Nephron (organoid): ENCODE results near the gene TSHZ3.

ENCODE experiments used
- H3K27ac Mint-ChIP-seq, 3 experiments: 2 replicates each; pipeline ENCODE4 v1.8.0; 2020; ENCODE audit warnings: mixed read lengths in 3 of 3, mild to moderate bottlenecking in 2 of 3, moderate library complexity in 1 of 3
- H3K27me3 Mint-ChIP-seq: 2 replicates; pipeline ENCODE4 v1.8.0; 2021; ENCODE audit warnings: low read depth, mild to moderate bottlenecking, moderate library complexity, mixed read lengths
- H3K36me3 Mint-ChIP-seq: 2 replicates; pipeline ENCODE4 v1.8.0; 2020; ENCODE audit warnings: low read depth, mixed read lengths
- H3K4me1 Mint-ChIP-seq: 2 replicates; pipeline ENCODE4 v1.8.0; 2020; ENCODE audit warnings: mixed read lengths
- H3K4me3 Mint-ChIP-seq, 3 experiments: 2 replicates each; pipeline ENCODE4 v1.8.0; 2020; ENCODE audit warnings: mild to moderate bottlenecking in 3 of 3, mixed read lengths in 3 of 3, moderate library complexity in 2 of 3
- H3K9me3 Mint-ChIP-seq: 2 replicates; pipeline ENCODE4 v1.8.0; 2020; ENCODE audit warnings: mixed read lengths
- CTCF ChIP-seq, 3 experiments: fragments of 200-600 bp; sonication (generic); IDR thresholded peaks; one replicate each; pipeline ENCODE4 v1.5.0; 2021; ENCODE audit warnings: antibody characterized with exemption in 3 of 3; ENCODE audit not compliant: unreplicated experiment in 3 of 3

TSHZ3 gene

DNA sequence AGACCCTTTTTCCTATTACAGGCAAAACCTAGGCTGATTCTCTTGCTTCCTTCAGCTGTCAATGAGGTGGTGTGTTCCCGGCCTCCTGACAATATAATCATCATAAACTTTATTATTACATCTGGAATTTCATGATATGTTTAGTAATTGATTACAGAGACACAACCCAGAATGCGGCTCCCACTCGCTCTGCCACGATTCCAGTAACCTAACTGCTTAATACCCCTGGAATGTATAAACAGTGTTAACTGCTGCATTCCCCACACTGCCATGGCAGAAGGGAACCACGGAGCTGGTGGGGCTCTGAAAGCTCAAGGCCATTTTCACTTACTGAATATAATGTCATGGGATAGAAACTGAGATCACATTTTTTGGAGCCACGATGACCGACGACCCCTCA, 17.1 kb downstream of the TSHZ3 start:
- peaks cover 82% of the 10 kb centered on the region for H3K4me1 Mint-ChIP-seq
- H3K27me3 Mint-ChIP-seq, result no peaks in the 10 kb centered on the region
- peaks cover 6% of the 10 kb centered on the region for H3K36me3 Mint-ChIP-seq
- no peaks in the 10 kb centered on the region for H3K9me3 Mint-ChIP-seq
- no peak overlapping the region for H3K4me3 Mint-ChIP-seq
- peak overlapping the region in 1 of 3 experiments; percentile 8 for H3K27ac Mint-ChIP-seq
- TF ChIP-seq CTCF (IDR thresholded peaks at IDR 0.05; ENCODE audit: unreplicated experiment in 3 of 3), result no peak

DNA sequence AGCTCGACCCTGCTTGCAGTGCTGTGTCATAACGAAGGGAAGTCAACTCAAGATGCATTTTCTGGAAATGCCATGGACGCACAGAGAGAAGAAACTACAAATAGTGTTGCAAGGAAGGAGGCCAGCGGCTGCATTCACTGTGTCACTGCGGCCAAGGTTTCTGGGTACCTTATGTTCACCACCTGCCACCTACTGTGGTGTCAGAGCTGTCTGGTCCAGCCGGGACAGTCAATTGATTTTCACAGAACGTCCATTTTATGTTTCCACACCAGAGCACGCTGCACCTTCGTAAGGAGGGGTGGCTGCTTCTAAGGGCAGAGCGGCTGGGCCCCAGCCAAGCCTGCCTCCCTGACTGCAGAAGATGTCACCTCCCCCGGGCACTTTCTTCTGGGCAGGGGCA, 17.7 kb downstream of the TSHZ3 start:
- Mint-ChIP-seq H3K27ac (no peak overlapping the region), H3K4me3 (no peak overlapping the region), H3K4me1 (peaks cover 82% of the 10 kb centered on the region), H3K36me3 (peaks cover 6% of the 10 kb centered on the region), H3K27me3 (no peaks in the 10 kb centered on the region), H3K9me3 (no peaks in the 10 kb centered on the region)
- no peak for TF ChIP-seq CTCF (IDR thresholded peaks at IDR 0.05; ENCODE audit: unreplicated experiment in 3 of 3)

DNA sequence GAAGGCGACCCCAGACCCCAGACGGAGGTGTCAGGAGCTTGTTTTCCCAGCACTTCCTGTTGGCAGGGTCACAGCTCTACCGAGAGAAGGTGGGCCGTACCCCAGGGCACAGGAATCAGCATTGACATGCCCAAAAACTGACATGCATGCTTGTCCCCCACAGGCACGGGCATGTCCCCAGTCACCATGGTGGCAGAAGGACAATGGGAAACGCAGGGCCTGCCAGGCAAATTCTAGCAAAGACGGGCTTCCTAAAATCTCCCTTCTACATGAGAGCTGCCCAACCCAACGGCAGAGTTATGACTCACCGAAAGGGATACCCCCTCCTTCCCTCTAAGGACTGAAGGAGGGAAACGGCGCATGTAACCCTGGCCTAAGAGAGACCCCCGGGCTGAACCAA, 18.5 kb downstream of the TSHZ3 start:
- Mint-ChIP-seq H3K4me1 (peaks cover 77% of the 10 kb centered on the region), H3K36me3 (peaks cover 6% of the 10 kb centered on the region), H3K9me3 (no peaks in the 10 kb centered on the region), H3K27me3 (no peaks in the 10 kb centered on the region), H3K4me3 (no peak overlapping the region), H3K27ac (no peak overlapping the region)
- no peak for TF ChIP-seq CTCF (IDR thresholded peaks at IDR 0.05; ENCODE audit: unreplicated experiment in 3 of 3)

DNA sequence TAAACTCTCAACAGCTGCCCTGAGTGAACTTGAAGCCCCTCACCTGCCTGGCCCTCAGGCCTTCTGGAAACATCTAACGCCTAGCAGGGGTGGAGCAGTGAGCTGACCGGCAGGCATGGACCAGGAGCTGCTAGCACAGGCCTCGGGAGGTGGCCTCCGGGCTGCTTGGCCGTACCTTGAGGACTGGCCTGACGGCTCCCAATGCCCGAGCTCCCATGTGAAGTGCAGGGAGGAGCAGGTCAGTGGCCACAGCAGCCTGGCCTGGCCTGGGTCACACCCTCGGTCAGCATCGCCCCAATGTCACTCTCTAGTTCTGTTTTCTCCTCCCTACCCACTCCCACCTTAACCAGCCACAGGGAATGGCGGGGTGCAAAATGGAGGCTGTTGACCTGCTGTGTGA, 19.0 kb downstream of the TSHZ3 start:
- Mint-ChIP-seq H3K4me3 (no peak overlapping the region), H3K9me3 (no peaks in the 10 kb centered on the region), H3K27ac (no peak overlapping the region), H3K36me3 (peaks cover 2% of the 10 kb centered on the region), H3K27me3 (no peaks in the 10 kb centered on the region), H3K4me1 (peaks cover 73% of the 10 kb centered on the region)
- TF ChIP-seq CTCF (IDR thresholded peaks at IDR 0.05; ENCODE audit: unreplicated experiment in 3 of 3), result no peak

DNA sequence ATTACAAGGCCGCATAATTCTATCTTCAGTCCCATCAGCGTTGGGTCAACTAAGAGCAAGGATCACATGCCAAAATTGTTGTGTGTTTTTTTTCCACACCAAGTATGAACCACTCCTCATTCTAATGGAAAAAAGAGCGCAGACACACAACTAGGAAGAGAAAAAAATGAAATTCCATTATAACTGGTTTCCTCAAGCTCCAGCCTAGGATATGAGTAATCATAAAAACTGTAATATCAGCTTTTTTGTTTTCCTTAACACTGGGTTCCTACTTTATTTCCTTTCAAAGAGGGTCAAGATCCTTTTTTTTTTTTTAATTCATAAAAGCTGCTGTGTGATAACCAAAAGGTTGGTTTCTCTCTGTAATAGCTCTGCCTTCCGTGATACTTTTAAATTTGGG, 19.4 kb downstream of the TSHZ3 start:
- H3K4me3 Mint-ChIP-seq, result no peak overlapping the region
- H3K4me1 Mint-ChIP-seq, result peaks cover 69% of the 10 kb centered on the region

More for the DNA sequence above, 19.4 kb downstream of the TSHZ3 start:
- Mint-ChIP-seq H3K9me3 (no peaks in the 10 kb centered on the region), H3K36me3 (no peaks in the 10 kb centered on the region), H3K27ac (peak overlapping the region in 1 of 3 experiments; percentile 71), H3K27me3 (no peaks in the 10 kb centered on the region)
- TF ChIP-seq CTCF (IDR thresholded peaks at IDR 0.05; ENCODE audit: unreplicated experiment in 3 of 3), result no peak
